Smooth muscle cell of the pulmonary artery (primary cell): ENCODE data around the gene LIPI. TPM values are rescaled to one million over a fixed set of nuclear protein-coding genes. Genes with fewer than 3 reads are reported as not detected.

Experiments
- total RNA-seq: library from RNA; depleted of rRNA; stranded (reverse); fragments of >200 nt; gene quantifications from 2 replicates; pipeline ENCODE4 v1.2.3, GENCODE V29; 2014

Gene LIPI
- not detected in 2 replicates for total RNA-seq

DNA sequence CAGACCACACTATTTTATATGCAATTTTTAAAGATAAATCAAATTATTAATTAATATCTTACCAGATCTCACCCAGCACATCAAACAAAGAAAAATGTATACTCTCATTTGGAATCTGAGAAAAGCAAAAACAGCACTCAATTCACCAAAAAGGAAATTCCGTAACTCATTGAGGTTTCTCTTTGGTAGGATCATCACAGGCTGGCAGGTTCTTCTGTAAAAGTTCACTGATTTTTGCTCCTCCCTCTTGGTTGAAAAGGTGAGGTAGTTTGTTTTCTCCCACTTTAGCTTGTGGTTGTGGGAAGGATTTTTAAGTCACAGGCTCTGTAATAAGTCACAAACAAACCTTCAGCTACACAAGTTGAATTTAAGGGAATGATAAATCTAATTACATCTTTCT, at the start of gene LIPI:
TSS of gene LIPI (minus strand) at position 218 of the 400 bp plus-strand sequence. CDS start at position 108, 110 bp downstream.

DNA sequence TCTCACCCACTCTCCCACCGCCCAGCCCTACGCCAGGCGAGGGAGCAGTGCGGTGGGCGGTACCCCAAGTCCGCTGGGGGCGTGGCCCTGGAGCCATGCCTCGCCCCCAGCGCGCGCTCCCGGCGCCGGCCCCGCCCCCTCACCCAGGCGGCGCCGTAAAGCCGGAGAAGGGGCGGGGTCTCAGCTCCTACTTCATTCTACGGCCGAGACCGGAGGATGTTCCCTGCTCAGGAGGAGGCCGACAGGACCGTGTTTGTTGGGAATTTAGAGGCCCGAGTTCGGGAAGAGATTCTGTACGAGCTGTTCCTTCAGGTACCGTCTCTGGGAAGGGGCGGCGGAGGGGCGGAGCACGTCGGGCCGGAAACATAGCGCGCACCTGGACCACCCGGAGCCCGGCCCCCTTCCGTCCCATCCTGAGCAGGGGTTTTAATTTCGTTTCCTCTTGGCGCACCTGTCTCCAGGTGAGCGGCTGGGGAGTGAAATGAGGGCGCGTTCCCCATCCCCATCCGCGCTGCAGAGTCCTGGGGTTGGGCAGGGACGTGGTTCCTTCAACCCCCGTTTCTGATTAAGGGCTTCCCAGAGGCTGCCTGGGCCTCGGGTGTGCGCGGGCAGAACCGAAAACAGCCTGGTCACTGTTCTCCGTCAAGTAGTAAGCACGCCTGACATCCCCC, 5.4 kb upstream of the LIPI start, which contains the start of gene RBM11:
TSS of gene RBM11 (plus strand) at position 187 of the 671 bp plus-strand sequence. CDS start at position 217, 30 bp downstream.

Other genes with a start within 250 kb of the LIPI start
- 0.26 TPM in 1 of 2 replicates, not detected in the other for gene RBM11, start 5.2 kb upstream of the LIPI start, total RNA-seq
- gene HSPA13, start 172.2 kb upstream of the LIPI start, total RNA-seq = 70.1 and 71.0 TPM in 2 replicates